ENCODE results near the gene ERGIC1. TPM values are rescaled to one million over a fixed set of nuclear protein-coding genes. Genes with fewer than 3 reads are reported as not detected.

The ERGIC1 gene
- total RNA-seq, 2 donors from 2014 or later = 46.5 to 93.1 TPM

DNA sequence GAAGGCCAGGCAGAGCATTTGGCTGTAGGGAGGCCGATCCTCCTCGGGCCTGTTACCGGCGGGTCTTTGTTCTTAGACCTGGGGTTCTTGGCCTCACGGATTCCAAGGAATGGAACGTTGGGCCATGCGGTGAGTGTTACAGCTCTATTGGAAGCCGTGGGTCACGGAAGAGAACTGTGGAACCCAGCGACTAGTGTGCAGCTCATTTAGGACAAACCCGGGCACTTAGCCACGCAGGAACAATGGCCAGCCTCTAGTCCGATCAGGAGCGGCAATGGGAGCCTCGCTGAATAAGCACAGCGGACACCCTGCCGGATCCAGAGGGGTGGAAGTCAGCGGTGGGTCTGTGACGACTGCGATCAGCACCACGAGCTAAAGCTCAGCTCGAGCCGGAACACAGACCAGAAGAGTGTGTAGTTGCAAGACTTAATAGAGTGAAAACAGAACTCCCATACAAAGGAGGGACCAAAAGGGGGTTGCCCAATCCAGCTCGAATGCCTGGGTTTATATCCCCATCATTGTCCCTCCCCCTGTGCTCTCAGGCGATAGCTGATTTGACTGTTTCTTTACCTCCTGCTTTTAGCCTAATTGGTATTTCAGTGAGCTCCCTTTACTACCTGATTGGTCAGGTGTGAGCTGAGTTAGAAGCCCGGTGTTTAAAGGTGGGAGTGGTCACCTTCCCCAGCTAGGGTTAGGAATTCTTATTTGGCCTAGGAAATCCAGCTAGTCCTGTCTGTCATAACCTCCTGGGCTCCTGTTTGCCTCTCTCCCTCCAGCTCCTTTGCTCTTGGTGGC is 71.5 kb downstream of the ERGIC1 start:
- Histone ChIP-seq H3K4me1 (peaks cover 62% of the 10 kb centered on the region), H3K27ac (peak overlapping the region; percentile 98 to 100 (median 99)), H3K27me3 (no peaks in the 10 kb centered on the region), H3K36me3 (replicated peaks in 1 of 2; ENCODE audit: insufficient read depth in 1 of 2, low read depth in 2 of 2) (no peaks in the 10 kb centered on the region), H3K9me3 (no peaks in the 10 kb centered on the region), H3K4me3 (no peak overlapping the region)
- ATAC-seq (no peak), DNase-seq (no peak)
- TF ChIP-seq, protein P1, sequence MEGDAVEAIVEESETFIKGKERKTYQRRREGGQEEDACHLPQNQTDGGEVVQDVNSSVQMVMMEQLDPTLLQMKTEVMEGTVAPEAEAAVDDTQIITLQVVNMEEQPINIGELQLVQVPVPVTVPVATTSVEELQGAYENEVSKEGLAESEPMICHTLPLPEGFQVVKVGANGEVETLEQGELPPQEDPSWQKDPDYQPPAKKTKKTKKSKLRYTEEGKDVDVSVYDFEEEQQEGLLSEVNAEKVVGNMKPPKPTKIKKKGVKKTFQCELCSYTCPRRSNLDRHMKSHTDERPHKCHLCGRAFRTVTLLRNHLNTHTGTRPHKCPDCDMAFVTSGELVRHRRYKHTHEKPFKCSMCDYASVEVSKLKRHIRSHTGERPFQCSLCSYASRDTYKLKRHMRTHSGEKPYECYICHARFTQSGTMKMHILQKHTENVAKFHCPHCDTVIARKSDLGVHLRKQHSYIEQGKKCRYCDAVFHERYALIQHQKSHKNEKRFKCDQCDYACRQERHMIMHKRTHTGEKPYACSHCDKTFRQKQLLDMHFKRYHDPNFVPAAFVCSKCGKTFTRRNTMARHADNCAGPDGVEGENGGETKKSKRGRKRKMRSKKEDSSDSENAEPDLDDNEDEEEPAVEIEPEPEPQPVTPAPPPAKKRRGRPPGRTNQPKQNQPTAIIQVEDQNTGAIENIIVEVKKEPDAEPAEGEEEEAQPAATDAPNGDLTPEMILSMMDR (IDR thresholded peaks at IDR 0.05) = peak in 1 of 7 experiments; percentile 3
- TF ChIP-seq POLR2A (IDR thresholded peaks at IDR 0.05) = peak in 1 of 3 donors; percentile 4
- intact Hi-C loops (cut with DNase I) = no loop called here
- 85% methylated on average over 22 to 26 of the region's 26 CpGs for WGBS, 2 donors

DNA sequence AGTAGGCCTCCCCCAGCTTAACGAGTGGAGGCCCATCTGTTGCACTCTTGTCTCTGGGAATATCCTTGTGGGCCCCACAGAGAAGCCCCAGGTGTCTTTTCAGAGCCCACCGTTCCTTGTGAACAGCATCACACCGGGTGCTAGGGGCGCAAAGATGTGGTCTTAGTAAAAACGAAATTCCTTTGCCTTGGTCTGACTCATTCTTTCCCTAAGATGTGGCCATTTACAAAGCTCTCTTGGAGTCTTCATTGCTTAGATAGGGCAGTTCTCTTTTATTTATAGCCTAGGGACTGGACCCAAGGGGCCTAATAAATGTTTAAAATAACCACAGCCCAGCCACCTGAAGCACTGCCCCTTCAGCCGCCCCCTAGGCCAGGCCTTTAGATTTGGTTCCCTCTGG is 72.4 kb downstream of the ERGIC1 start:
- H3K4me1 ChIP-seq = peaks cover 53% of the 10 kb centered on the region
- TF ChIP-seq, protein P1 (IDR thresholded peaks at IDR 0.05) = no peak
- no peak for TF ChIP-seq POLR2A (IDR thresholded peaks at IDR 0.05)
- intact Hi-C loops (cut with DNase I) = no loop called here
- ATAC-seq (no peak), DNase-seq (no peak)
- H3K36me3 ChIP-seq (replicated peaks in 1 of 2; ENCODE audit: insufficient read depth in 1 of 2, low read depth in 2 of 2) = no peaks in the 10 kb centered on the region
- H3K9me3 ChIP-seq = no peaks in the 10 kb centered on the region
- H3K27me3 ChIP-seq = no peaks in the 10 kb centered on the region
- no peak overlapping the region for H3K4me3 ChIP-seq
- WGBS, 2 donors = 86 to 88% methylated on average over 5 to 6 of the region's 6 CpGs
- peak overlapping the region; percentile 98 to 100 (median 99) for H3K27ac ChIP-seq

DNA sequence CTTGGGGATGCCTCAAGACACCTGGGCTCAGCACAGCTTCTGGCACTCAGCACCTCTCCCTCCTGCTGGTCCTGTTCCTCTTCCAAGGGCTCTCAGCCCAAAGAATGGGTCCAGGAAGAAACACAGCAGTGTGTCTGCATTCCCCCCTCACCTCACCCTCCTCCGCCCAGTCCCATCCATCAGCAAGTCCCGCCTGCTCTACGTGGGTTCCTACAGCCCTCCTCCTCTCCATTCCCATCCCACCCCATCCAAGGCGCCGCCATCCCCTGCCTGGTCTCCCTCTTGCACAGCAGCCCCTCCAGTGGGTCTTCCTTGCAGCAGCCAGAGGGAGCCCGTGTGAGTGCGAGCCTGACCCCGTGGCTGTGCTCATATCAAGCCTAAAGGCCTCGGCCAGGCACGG is 72.8 kb downstream of the ERGIC1 start:
- intact Hi-C loops (cut with DNase I) = no loop called here
- WGBS, 2 donors = 83 to 86% methylated on average over 8 of the region's 10 CpGs

DNA sequence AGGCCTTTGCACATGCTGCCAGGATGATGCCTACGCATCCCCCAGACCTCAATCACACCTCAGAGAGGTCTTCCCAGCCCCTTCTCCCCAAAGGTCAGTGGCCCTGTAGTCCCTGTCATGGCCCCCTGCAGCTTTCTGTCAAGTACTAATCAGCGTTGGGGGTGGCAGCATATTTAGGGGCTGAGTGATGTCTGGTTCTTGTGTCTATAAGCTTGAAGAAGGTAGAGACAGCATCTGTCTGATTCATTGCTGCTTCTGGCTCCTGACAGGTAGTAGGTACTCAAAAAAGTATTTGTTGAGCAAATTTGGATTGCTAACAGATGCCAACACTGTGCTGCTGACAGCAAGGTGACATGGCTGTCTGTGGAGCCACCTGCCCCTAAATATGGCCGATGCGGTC is 73.6 kb downstream of the ERGIC1 start:
- H3K27ac ChIP-seq = peak overlapping the region in 1 of 4 donors; percentile 100
- no peaks in the 10 kb centered on the region for H3K36me3 ChIP-seq (replicated peaks in 1 of 2; ENCODE audit: insufficient read depth in 1 of 2, low read depth in 2 of 2)
- H3K9me3 ChIP-seq = no peaks in the 10 kb centered on the region
- DNase-seq (no peak), ATAC-seq (no peak)
- no peak overlapping the region for H3K4me3 ChIP-seq
- WGBS, 2 donors = 90 to 94% methylated on average over 4 of the region's 4 CpGs
- peaks cover 41% of the 10 kb centered on the region for H3K4me1 ChIP-seq
- no peaks in the 10 kb centered on the region for H3K27me3 ChIP-seq
- TF ChIP-seq, protein P1 (IDR thresholded peaks at IDR 0.05) = no peak
- TF ChIP-seq POLR2A (IDR thresholded peaks at IDR 0.05) = no peak
- intact Hi-C loops (cut with DNase I) = no loop called here

More for the DNA sequence above, 72.8 kb downstream of the ERGIC1 start:
- H3K9me3 ChIP-seq = no peaks in the 10 kb centered on the region
- no peak for ATAC-seq
- TF ChIP-seq, protein P1 (IDR thresholded peaks at IDR 0.05) = no peak
- DNase-seq = no peak
- peak overlapping the region in 3 of 4 donors; percentile 98 to 100 (median 99) for H3K27ac ChIP-seq
- H3K27me3 ChIP-seq = no peaks in the 10 kb centered on the region
- H3K4me3 ChIP-seq = no peak overlapping the region
- H3K36me3 ChIP-seq (replicated peaks in 1 of 2; ENCODE audit: insufficient read depth in 1 of 2, low read depth in 2 of 2) = no peaks in the 10 kb centered on the region
- H3K4me1 ChIP-seq = peaks cover 48% of the 10 kb centered on the region

DNA sequence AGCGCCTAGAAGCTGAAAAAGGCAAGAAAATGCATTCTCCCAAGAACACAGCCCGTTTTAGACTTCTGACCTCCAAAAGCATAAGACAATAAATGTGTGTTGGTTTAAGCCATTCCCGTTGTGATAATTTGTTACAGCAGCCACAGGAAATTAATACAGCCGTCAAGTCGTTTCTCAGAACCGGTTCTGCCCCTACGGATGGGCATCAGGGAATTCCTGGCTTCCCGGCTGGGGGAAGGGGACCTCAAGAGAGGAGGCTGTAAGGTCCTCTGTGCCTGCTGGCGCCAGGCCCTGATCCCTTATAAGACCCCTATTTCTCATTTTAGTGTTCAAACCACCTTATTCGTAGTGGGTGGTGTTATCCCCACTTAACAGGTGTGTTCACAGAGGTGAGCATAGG is 74.6 kb downstream of the ERGIC1 start:
- intact Hi-C loops (cut with DNase I) = no loop called here
- TF ChIP-seq, protein P1 (IDR thresholded peaks at IDR 0.05) = no peak
- no peak for TF ChIP-seq POLR2A (IDR thresholded peaks at IDR 0.05)
- Histone ChIP-seq H3K27me3 (no peaks in the 10 kb centered on the region), H3K27ac (peak overlapping the region in 3 of 4 donors; percentile 16 to 55 (median 38)), H3K4me3 (no peak overlapping the region), H3K4me1 (peaks cover 30% of the 10 kb centered on the region), H3K9me3 (no peaks in the 10 kb centered on the region), H3K36me3 (replicated peaks in 1 of 2; ENCODE audit: insufficient read depth in 1 of 2, low read depth in 2 of 2) (no peaks in the 10 kb centered on the region)
- ATAC-seq (no peak), DNase-seq (peak in 1 of 4 donors; percentile 50)
- WGBS, 2 donors = 62 to 66% methylated on average over 8 to 10 of the region's 10 CpGs

Data from body of pancreas (tissue), 4 donors.